Transverse colon (tissue), 3 donors: Measurements from ENCODE around the gene C1QTNF6.

Experiments used
- POLR2A ChIP-seq: fragments of 450-650 bp; IDR thresholded peaks from one replicate; pipeline ENCODE4 v1.6.1; 2016; ENCODE audit warnings: antibody characterized with exemption, mild to moderate bottlenecking, moderate library complexity
- POLR2AphosphoS5 ChIP-seq, 3 donors: sonication (generic); formaldehyde crosslinking; IDR thresholded peaks; one replicate each; pipeline ENCODE4 v1.6.1; 2016; ENCODE audit warnings: antibody characterized with exemption in 3 of 3

- TF ChIP-seq POLR2A: no peak
- TF ChIP-seq POLR2AphosphoS5 (IDR thresholded peaks at IDR 0.05): no peak
Observed at GRCh38 chr22:37183432-37184379, 4.3 kb downstream of the C1QTNF6 start.
